NCI-H2029 (cell line): ENCODE measurements around the gene UVRAG.

Experiments
- DNase-seq: peaks from one replicate; lab custom pipeline; 2025; lab: John Stamatoyannopoulos, UW

The UVRAG gene

GRCh38 chr11:76152741-76153570 is 337.9 kb downstream of the UVRAG start:
- DNase-seq, result peak; percentile 17

GRCh38 chr11:76153571-76153923 is 338.5 kb downstream of the UVRAG start:
- no peak for DNase-seq

- no peak for DNase-seq
Observed at GRCh38 chr11:76155500-76156227, 340.7 kb downstream of the UVRAG start.

- no peak for DNase-seq
Observed at GRCh38 chr11:76156971-76157427, 342.0 kb downstream of the UVRAG start.

GRCh38 chr11:76157891-76158290 is 342.9 kb downstream of the UVRAG start:
- no peak for DNase-seq

- no peak for DNase-seq
Observed at GRCh38 chr11:76158394-76159302, 343.6 kb downstream of the UVRAG start.

GRCh38 chr11:76159303-76159937 is 344.4 kb downstream of the UVRAG start:
- no peak for DNase-seq

- peak; percentile 27 for DNase-seq
Observed at GRCh38 chr11:76159983-76160661, 345.1 kb downstream of the UVRAG start.

GRCh38 chr11:76160856-76161255 is 345.8 kb downstream of the UVRAG start:
- no peak for DNase-seq

GRCh38 chr11:76161261-76161961 is 346.4 kb downstream of the UVRAG start:
- DNase-seq, result no peak

GRCh38 chr11:76162336-76163288 is 347.6 kb downstream of the UVRAG start:
- DNase-seq, result no peak

GRCh38 chr11:76163289-76163880 is 348.4 kb downstream of the UVRAG start:
- DNase-seq, result no peak

GRCh38 chr11:76164081-76164480 is 349.1 kb downstream of the UVRAG start:
- no peak for DNase-seq

- DNase-seq, result no peak
Observed at GRCh38 chr11:76164861-76165751, 350.1 kb downstream of the UVRAG start.

GRCh38 chr11:76166314-76166713 is 351.3 kb downstream of the UVRAG start:
- DNase-seq, result no peak

- DNase-seq, result no peak
Observed at GRCh38 chr11:76167590-76167989, 352.6 kb downstream of the UVRAG start.

GRCh38 chr11:76169473-76169896 is 354.5 kb downstream of the UVRAG start:
- DNase-seq, result no peak

- no peak for DNase-seq
Observed at GRCh38 chr11:76170468-76170867, 355.5 kb downstream of the UVRAG start.
